Fibroblast of upper back skin (primary cell): ENCODE results near the gene UBE2C.

Experiments used
- DNase-seq: peaks from one replicate; pipeline ENCODE4 v3.0.0-alpha.2; 2013

UBE2C gene

GRCh38 chr20:45861221-45862075, 49.0 kb downstream of the UBE2C start:
- no peak for DNase-seq

- no peak for DNase-seq
These were observed 51.4 kb downstream of the UBE2C start for GRCh38 chr20:45863543-45864470.

- no peak for DNase-seq
These were observed 54.0 kb downstream of the UBE2C start for GRCh38 chr20:45866454-45866853.
